K562 (cell line): ENCODE measurements around the gene STX1A. TPM values are rescaled to one million over a fixed set of nuclear protein-coding genes. Genes with fewer than 3 reads are reported as not detected.

Source experiments
- HNRNPL ChIP-seq: fragments of 200-400 bp; formaldehyde crosslinking; IDR thresholded peaks from 2 replicates; pipeline ENCODE4 v1.6.1; 2017; ENCODE audit warnings: low read depth, mild to moderate bottlenecking, low read length
- polyA plus RNA-seq, 8 experiments: library from polyadenylated mRNA; depleted of rRNA in 4 of 8; stranded (reverse) in 5 of 8; unstranded in 3 of 8; fragments of >200 nt; fragmentation: Nextera tagmentation in 2 of 8; fragmentation: Illumina TruSeq in 1 of 8; extraction: Ambion mirVana in 2 of 8; extraction: Trizol in 1 of 8; gene quantifications; 2 replicates each; pipeline versions ENCODE4 v1.2.1 to v1.2.3, GENCODE V29; 2011 to 2014; ENCODE audit warnings: inconsistent platforms in 1 of 8, missing spikeins in 1 of 8
- total RNA-seq, 7 experiments: library from RNA; depleted of rRNA in 6 of 7; stranded (reverse); fragments of >200 nt in 6 of 7; fragmentation: Illumina TruSeq in 2 of 7; extraction: Trizol in 2 of 7; gene quantifications; 2 replicates each; pipeline versions ENCODE4 v1.2.1 to v1.2.3, GENCODE V29; 2011 to 2021; ENCODE audit warnings: low replicate concordance in 1 of 7
- TF ChIP-seq, protein P1 (sequence below), 2 experiments: fragments of 450-650 bp in 1 of 2; sonication (generic) in 1 of 2; formaldehyde crosslinking in 1 of 2; IDR thresholded peaks; 2 replicates each; pipeline versions ENCODE4 v1.7.1 to v1.9.0; 2016 to 2022; ENCODE audit warnings: inconsistent platforms in 1 of 2, mild to moderate bottlenecking in 1 of 2, missing genetic modification reagents in 1 of 2

The STX1A gene
- total and polyA plus RNA-seq, 9 of the 15 experiments (the other 6 are each of a cell fraction or from before 2014, with no cell fraction given): 0.04 to 15.1 (median 6.3) TPM

GRCh38 chr7:73702665-73703064 is 16.8 kb downstream of the STX1A start (continued):
- TF ChIP-seq, protein P1, sequence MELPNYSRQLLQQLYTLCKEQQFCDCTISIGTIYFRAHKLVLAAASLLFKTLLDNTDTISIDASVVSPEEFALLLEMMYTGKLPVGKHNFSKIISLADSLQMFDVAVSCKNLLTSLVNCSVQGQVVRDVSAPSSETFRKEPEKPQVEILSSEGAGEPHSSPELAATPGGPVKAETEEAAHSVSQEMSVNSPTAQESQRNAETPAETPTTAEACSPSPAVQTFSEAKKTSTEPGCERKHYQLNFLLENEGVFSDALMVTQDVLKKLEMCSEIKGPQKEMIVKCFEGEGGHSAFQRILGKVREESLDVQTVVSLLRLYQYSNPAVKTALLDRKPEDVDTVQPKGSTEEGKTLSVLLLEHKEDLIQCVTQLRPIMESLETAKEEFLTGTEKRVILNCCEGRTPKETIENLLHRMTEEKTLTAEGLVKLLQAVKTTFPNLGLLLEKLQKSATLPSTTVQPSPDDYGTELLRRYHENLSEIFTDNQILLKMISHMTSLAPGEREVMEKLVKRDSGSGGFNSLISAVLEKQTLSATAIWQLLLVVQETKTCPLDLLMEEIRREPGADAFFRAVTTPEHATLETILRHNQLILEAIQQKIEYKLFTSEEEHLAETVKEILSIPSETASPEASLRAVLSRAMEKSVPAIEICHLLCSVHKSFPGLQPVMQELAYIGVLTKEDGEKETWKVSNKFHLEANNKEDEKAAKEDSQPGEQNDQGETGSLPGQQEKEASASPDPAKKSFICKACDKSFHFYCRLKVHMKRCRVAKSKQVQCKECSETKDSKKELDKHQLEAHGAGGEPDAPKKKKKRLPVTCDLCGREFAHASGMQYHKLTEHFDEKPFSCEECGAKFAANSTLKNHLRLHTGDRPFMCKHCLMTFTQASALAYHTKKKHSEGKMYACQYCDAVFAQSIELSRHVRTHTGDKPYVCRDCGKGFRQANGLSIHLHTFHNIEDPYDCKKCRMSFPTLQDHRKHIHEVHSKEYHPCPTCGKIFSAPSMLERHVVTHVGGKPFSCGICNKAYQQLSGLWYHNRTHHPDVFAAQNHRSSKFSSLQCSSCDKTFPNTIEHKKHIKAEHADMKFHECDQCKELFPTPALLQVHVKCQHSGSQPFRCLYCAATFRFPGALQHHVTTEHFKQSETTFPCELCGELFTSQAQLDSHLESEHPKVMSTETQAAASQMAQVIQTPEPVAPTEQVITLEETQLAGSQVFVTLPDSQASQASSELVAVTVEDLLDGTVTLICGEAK (IDR thresholded peaks at IDR 0.05): no peak
- TF ChIP-seq, protein P1 (CRISPR knock-in tag; IDR thresholded peaks at IDR 0.05): no peak
- TF ChIP-seq HNRNPL: no peak
